Measurements from ENCODE around the gene ZBTB32.

DNA sequence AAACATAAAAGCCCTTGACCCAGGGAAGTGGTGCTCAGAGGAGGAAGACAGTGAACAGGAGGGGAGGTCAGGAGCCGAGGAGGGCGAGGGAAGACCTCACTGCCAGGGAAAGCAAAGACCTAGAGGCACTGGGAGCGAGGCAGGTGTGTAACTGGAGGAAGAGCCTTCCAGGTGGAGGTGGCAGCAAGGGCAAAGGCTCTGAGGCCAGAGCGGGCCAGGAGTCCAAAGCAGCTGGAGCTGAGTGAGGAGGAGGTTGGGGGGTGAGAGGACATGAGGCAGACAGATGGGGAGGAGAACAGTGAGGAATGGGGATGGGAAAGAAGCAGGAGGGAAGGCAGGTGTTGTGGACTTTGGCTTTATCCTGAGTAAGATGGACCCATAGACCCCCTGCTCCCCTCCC lies 34.4 kb upstream of the ZBTB32 start:
- TF ChIP-seq, protein P1, sequence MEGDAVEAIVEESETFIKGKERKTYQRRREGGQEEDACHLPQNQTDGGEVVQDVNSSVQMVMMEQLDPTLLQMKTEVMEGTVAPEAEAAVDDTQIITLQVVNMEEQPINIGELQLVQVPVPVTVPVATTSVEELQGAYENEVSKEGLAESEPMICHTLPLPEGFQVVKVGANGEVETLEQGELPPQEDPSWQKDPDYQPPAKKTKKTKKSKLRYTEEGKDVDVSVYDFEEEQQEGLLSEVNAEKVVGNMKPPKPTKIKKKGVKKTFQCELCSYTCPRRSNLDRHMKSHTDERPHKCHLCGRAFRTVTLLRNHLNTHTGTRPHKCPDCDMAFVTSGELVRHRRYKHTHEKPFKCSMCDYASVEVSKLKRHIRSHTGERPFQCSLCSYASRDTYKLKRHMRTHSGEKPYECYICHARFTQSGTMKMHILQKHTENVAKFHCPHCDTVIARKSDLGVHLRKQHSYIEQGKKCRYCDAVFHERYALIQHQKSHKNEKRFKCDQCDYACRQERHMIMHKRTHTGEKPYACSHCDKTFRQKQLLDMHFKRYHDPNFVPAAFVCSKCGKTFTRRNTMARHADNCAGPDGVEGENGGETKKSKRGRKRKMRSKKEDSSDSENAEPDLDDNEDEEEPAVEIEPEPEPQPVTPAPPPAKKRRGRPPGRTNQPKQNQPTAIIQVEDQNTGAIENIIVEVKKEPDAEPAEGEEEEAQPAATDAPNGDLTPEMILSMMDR (IDR thresholded peaks at IDR 0.05; ENCODE audit: low read depth, low read length): no peak
- TF ChIP-seq POLR2A (IDR thresholded peaks at IDR 0.05; ENCODE audit: extremely low read depth, insufficient read length) (no peak), MYC (IDR thresholded peaks at IDR 0.05; ENCODE audit: low read depth, low read length) (no peak)
- TF ChIP-seq, protein P2, sequence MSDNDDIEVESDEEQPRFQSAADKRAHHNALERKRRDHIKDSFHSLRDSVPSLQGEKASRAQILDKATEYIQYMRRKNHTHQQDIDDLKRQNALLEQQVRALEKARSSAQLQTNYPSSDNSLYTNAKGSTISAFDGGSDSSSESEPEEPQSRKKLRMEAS (IDR thresholded peaks at IDR 0.05; ENCODE audit: low read depth, low read length): no peak

All from NB4 (cell line).